WTC11 (cell line): Measurements from ENCODE around the gene F13A1. TPM values are rescaled to one million over a fixed set of nuclear protein-coding genes. Genes with fewer than 3 reads are reported as not detected.

Source experiments
- ATAC-seq: fragments of 200-7000 bp; cut with Tn5 transposase; 2 replicates; pipeline ENCODE4 v1.10.0; 2021; ENCODE audit warnings: mild to moderate bottlenecking, moderate library complexity
- CTCF ChIA-PET: fragments of 300-600 bp; sonication (Branson Sonifier 250); formaldehyde crosslinking; loops from one replicate; lab custom pipeline; 2021; ENCODE audit warnings: antibody characterized with exemption; lab: Charles Lee
- POLR2A ChIA-PET: fragments of 350-600 bp; sonication (Branson Sonifier 250); formaldehyde crosslinking; loops from one replicate; lab custom pipeline; 2021; ENCODE audit warnings: antibody characterized with exemption; lab: Charles Lee
- DNase-seq: peaks from one replicate; pipeline ENCODE4 v3.0.0; 2021; ENCODE audit warnings: low spot score
- H3K27ac Mint-ChIP-seq: 2 replicates; pipeline ENCODE4 v1.8.0; 2021; ENCODE audit warnings: mixed read lengths
- H3K27me3 Mint-ChIP-seq: 2 replicates; pipeline ENCODE4 v1.8.0; 2021; ENCODE audit warnings: low read depth, mild to moderate bottlenecking, moderate library complexity, mixed read lengths
- H3K36me3 Mint-ChIP-seq: 2 replicates; pipeline ENCODE4 v1.8.0; 2021; ENCODE audit warnings: mixed read lengths
- H3K4me1 Mint-ChIP-seq: 2 replicates; pipeline ENCODE4 v1.8.0; 2022; ENCODE audit warnings: mixed read lengths
- H3K4me3 Mint-ChIP-seq: 2 replicates; pipeline ENCODE4 v1.8.0; 2021; ENCODE audit warnings: mild to moderate bottlenecking, moderate library complexity, mixed read lengths
- H3K9me3 Mint-ChIP-seq: 2 replicates; pipeline ENCODE4 v1.8.0; 2021; ENCODE audit warnings: mixed read lengths
- GABPB1 ChIP-seq: sonication (generic); formaldehyde crosslinking; IDR thresholded peaks from 2 replicates; pipeline ENCODE4 v1.8.1; 2023; ENCODE audit warnings: mild to moderate bottlenecking, missing genetic modification reagents
- MXD4 ChIP-seq: fragments of 250-450 bp; sonication (Bioruptor Pico); IDR thresholded peaks from 2 replicates; pipeline ENCODE4 v1.8.0; 2021; ENCODE audit warnings: mild to moderate bottlenecking, moderate library complexity, borderline replicate concordance
- MYBL2 ChIP-seq: sonication (generic); formaldehyde crosslinking; IDR thresholded peaks from 2 replicates; pipeline ENCODE4 v1.8.1; 2023; ENCODE audit warnings: mild to moderate bottlenecking, moderate library complexity, missing genetic modification reagents
- NFATC4 ChIP-seq: fragments of 250-450 bp; sonication (Bioruptor Pico); IDR thresholded peaks from 2 replicates; pipeline ENCODE4 v1.9.0; 2021; ENCODE audit warnings: mild to moderate bottlenecking
- NFYB ChIP-seq: sonication (generic); formaldehyde crosslinking; conservative IDR thresholded peaks from 2 replicates; pipeline ENCODE4 v1.8.0; 2022; ENCODE audit warnings: low read depth, missing genetic modification reagents
- SMAD4 ChIP-seq: sonication (generic); formaldehyde crosslinking; IDR thresholded peaks from 2 replicates; pipeline ENCODE4 v1.8.0; 2022; ENCODE audit warnings: mild to moderate bottlenecking, missing genetic modification reagents
- SOX15 ChIP-seq: fragments of 250-450 bp; sonication (Bioruptor Pico); IDR thresholded peaks from 2 replicates; pipeline ENCODE4 v1.9.0; 2021; ENCODE audit warnings: mild to moderate bottlenecking
- ZNF396 ChIP-seq: fragments of 250-450 bp; sonication (Bioruptor Pico); IDR thresholded peaks from 2 replicates; pipeline ENCODE4 v1.8.0; 2021; ENCODE audit warnings: mild to moderate bottlenecking, moderate library complexity, borderline replicate concordance
- ZNF423 ChIP-seq: fragments of 250-450 bp; sonication (Bioruptor Pico); IDR thresholded peaks from 2 replicates; pipeline ENCODE4 v2.1.2; 2022; ENCODE audit warnings: mild to moderate bottlenecking, moderate library complexity
- total RNA-seq: library from RNA; stranded (reverse); gene quantifications from 3 replicates; pipeline ENCODE4 v1.2.3, GENCODE V29; 2021
- TF ChIP-seq, protein P1 (sequence below): sonication (generic); formaldehyde crosslinking; IDR thresholded peaks from 2 replicates; pipeline ENCODE4 v1.8.1; 2022; ENCODE audit warnings: mild to moderate bottlenecking, missing genetic modification reagents, moderate library complexity, borderline replicate concordance
- TF ChIP-seq, protein P2 (sequence below): sonication (generic); formaldehyde crosslinking; IDR thresholded peaks from 2 replicates; pipeline ENCODE4 v1.8.0; 2022; ENCODE audit warnings: mild to moderate bottlenecking, missing genetic modification reagents
- TF ChIP-seq, protein P3 (sequence below): sonication (generic); formaldehyde crosslinking; IDR thresholded peaks from 2 replicates; pipeline ENCODE4 v1.8.1; 2023; ENCODE audit warnings: mild to moderate bottlenecking, missing genetic modification reagents, moderate library complexity
- TF ChIP-seq, protein P4 (sequence below): sonication (generic); formaldehyde crosslinking; IDR thresholded peaks from 2 replicates; pipeline ENCODE4 v1.8.0; 2022; ENCODE audit warnings: mild to moderate bottlenecking, missing genetic modification reagents
- TF ChIP-seq, protein P5 (sequence below): sonication (generic); formaldehyde crosslinking; IDR thresholded peaks from 2 replicates; pipeline ENCODE4 v1.8.0; 2022; ENCODE audit warnings: mild to moderate bottlenecking, missing genetic modification reagents
- TF ChIP-seq, protein P6 (sequence below): sonication (generic); formaldehyde crosslinking; IDR thresholded peaks from 2 replicates; pipeline ENCODE4 v1.8.0; 2022; ENCODE audit warnings: missing genetic modification reagents
- TF ChIP-seq, protein P7 (sequence below): fragments of 250-450 bp; sonication (Bioruptor Pico); IDR thresholded peaks from 2 replicates; pipeline ENCODE4 v1.9.0; 2021; ENCODE audit warnings: moderate library complexity, mild to moderate bottlenecking, inconsistent platforms, borderline replicate concordance
- TF ChIP-seq, protein P8 (sequence below): sonication (generic); formaldehyde crosslinking; IDR thresholded peaks from 2 replicates; pipeline ENCODE4 v1.8.0; 2023; ENCODE audit warnings: missing genetic modification reagents, mild to moderate bottlenecking, borderline replicate concordance

The F13A1 gene
- total RNA-seq, 1 experiment from 2014 or later: 1.0 TPM

DNA sequence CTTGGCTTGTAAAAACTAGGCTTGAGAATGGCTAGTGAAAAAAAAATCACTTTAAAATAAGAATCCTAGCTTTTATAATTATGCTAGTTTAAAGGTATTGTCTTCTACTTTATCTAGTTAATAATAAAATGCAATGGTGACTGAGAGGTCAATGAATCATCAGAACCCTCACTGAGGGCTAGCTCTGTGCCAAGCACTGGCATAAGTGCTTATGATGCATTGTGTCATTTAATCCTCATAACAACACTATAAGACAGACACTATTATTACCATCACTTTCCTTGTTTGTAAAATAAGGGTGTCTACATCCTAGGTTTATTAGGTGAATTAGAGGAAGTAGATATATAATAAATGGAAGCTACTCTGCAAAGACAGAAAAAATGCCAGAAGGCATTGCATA lies 144.3 kb downstream of the F13A1 start:
- Mint-ChIP-seq H3K36me3 (no peaks in the 10 kb centered on the region), H3K9me3 (no peaks in the 10 kb centered on the region; the same call in 1 of the 2 replicates), H3K4me1 (peaks cover 12% of the 10 kb centered on the region), H3K4me3 (no peak overlapping the region), H3K27ac (no peak overlapping the region), H3K27me3 (no peaks in the 10 kb centered on the region)
- DNase-seq (no peak), ATAC-seq (no peak)
- ChIA-PET POLR2A (no interaction called here), CTCF (interaction anchor here (0.9 kb wide), 1 partner anchor 44 kb away, joined by 3 read pairs; no protein-coding TSS in a partner anchor)
- TF ChIP-seq ZNF396 (CRISPR knock-in tag): no peak
- TF ChIP-seq, protein P1, sequence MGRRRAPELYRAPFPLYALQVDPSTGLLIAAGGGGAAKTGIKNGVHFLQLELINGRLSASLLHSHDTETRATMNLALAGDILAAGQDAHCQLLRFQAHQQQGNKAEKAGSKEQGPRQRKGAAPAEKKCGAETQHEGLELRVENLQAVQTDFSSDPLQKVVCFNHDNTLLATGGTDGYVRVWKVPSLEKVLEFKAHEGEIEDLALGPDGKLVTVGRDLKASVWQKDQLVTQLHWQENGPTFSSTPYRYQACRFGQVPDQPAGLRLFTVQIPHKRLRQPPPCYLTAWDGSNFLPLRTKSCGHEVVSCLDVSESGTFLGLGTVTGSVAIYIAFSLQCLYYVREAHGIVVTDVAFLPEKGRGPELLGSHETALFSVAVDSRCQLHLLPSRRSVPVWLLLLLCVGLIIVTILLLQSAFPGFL (CRISPR knock-in tag): no peak
- TF ChIP-seq MXD4 (CRISPR knock-in tag): no peak
- TF ChIP-seq, protein P2, sequence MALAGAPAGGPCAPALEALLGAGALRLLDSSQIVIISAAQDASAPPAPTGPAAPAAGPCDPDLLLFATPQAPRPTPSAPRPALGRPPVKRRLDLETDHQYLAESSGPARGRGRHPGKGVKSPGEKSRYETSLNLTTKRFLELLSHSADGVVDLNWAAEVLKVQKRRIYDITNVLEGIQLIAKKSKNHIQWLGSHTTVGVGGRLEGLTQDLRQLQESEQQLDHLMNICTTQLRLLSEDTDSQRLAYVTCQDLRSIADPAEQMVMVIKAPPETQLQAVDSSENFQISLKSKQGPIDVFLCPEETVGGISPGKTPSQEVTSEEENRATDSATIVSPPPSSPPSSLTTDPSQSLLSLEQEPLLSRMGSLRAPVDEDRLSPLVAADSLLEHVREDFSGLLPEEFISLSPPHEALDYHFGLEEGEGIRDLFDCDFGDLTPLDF: no peak
- no peak for TF ChIP-seq GABPB1
- TF ChIP-seq, protein P3, sequence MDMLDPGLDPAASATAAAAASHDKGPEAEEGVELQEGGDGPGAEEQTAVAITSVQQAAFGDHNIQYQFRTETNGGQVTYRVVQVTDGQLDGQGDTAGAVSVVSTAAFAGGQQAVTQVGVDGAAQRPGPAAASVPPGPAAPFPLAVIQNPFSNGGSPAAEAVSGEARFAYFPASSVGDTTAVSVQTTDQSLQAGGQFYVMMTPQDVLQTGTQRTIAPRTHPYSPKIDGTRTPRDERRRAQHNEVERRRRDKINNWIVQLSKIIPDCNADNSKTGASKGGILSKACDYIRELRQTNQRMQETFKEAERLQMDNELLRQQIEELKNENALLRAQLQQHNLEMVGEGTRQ (CRISPR knock-in tag): no peak
- TF ChIP-seq, protein P4, sequence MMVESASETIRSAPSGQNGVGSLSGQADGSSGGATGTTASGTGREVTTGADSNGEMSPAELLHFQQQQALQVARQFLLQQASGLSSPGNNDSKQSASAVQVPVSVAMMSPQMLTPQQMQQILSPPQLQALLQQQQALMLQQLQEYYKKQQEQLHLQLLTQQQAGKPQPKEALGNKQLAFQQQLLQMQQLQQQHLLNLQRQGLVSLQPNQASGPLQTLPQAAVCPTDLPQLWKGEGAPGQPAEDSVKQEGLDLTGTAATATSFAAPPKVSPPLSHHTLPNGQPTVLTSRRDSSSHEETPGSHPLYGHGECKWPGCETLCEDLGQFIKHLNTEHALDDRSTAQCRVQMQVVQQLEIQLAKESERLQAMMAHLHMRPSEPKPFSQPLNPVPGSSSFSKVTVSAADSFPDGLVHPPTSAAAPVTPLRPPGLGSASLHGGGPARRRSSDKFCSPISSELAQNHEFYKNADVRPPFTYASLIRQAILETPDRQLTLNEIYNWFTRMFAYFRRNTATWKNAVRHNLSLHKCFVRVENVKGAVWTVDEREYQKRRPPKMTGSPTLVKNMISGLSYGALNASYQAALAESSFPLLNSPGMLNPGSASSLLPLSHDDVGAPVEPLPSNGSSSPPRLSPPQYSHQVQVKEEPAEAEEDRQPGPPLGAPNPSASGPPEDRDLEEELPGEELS: no peak
- TF ChIP-seq, protein P5, sequence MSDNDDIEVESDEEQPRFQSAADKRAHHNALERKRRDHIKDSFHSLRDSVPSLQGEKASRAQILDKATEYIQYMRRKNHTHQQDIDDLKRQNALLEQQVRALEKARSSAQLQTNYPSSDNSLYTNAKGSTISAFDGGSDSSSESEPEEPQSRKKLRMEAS (CRISPR knock-in tag): no peak

DNA sequence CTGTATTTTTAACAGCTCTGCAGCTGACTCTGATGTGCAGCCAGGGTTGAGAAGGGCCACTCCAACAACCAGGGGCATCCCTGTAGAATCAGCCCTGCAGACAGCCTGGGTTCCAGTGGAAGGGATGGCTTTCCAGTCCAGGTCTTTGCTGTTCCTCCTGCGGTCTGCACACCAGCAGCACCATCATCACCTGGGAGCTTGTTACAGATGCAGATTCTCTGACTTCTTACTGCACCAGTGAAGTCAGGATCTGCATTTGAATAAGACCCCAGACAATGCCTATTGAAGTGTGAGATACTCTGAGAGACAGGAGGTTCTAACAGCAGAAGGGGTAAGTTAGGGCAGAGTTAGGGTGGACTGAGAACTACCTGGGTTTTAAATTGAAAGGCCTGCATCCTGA lies 151.3 kb downstream of the F13A1 start:
- CTCF ChIA-PET: interaction anchor here (1.2 to 1.7 kb wide), 3 partner anchors 24 to 378 kb away, joined by 3 to 5 read pairs (median 4); no protein-coding TSS in a partner anchor
- TF ChIP-seq, protein P6, sequence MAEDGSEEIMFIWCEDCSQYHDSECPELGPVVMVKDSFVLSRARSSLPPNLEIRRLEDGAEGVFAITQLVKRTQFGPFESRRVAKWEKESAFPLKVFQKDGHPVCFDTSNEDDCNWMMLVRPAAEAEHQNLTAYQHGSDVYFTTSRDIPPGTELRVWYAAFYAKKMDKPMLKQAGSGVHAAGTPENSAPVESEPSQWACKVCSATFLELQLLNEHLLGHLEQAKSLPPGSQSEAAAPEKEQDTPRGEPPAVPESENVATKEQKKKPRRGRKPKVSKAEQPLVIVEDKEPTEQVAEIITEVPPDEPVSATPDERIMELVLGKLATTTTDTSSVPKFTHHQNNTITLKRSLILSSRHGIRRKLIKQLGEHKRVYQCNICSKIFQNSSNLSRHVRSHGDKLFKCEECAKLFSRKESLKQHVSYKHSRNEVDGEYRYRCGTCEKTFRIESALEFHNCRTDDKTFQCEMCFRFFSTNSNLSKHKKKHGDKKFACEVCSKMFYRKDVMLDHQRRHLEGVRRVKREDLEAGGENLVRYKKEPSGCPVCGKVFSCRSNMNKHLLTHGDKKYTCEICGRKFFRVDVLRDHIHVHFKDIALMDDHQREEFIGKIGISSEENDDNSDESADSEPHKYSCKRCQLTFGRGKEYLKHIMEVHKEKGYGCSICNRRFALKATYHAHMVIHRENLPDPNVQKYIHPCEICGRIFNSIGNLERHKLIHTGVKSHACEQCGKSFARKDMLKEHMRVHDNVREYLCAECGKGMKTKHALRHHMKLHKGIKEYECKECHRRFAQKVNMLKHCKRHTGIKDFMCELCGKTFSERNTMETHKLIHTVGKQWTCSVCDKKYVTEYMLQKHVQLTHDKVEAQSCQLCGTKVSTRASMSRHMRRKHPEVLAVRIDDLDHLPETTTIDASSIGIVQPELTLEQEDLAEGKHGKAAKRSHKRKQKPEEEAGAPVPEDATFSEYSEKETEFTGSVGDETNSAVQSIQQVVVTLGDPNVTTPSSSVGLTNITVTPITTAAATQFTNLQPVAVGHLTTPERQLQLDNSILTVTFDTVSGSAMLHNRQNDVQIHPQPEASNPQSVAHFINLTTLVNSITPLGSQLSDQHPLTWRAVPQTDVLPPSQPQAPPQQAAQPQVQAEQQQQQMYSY (CRISPR knock-in tag): peak; percentile 96
- no peak for TF ChIP-seq NFATC4
- Mint-ChIP-seq H3K27me3 (peaks cover 8% of the 10 kb centered on the region; the same call in 1 of the 2 replicates), H3K9me3 (no peaks in the 10 kb centered on the region), H3K4me1 (peaks cover 13% of the 10 kb centered on the region), H3K4me3 (no peak overlapping the region), H3K36me3 (no peaks in the 10 kb centered on the region), H3K27ac (no peak overlapping the region)
- peak; percentile 94 for ATAC-seq
- POLR2A ChIA-PET: no interaction called here
- no peak for DNase-seq

DNA sequence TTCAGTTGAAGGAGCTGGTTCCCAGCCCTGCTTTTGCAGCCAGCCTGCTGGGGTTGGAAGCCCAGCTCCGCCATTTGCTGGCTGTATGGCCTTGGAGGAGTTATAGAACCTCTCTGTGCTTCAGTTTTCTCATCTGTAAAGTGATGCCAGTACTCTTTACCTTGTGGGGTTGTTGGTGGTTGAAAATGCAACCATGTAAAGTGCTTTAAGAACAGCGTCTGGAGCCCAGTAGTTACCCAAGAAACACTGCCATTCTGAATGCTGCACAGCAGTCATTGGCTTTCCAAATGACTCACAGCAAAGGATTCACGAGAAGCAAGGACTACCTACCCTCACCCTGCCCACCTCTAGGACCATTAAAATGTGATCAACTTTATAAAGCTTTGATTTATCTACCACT lies 154.4 kb downstream of the F13A1 start:
- Mint-ChIP-seq H3K4me1 (peaks cover 13% of the 10 kb centered on the region), H3K27me3 (peaks cover 13% of the 10 kb centered on the region; the same call in 1 of the 2 replicates), H3K4me3 (no peak overlapping the region), H3K9me3 (no peaks in the 10 kb centered on the region), H3K27ac (no peak overlapping the region), H3K36me3 (no peaks in the 10 kb centered on the region)
- ATAC-seq (no peak), DNase-seq (no peak)
- ChIA-PET CTCF (interaction anchor here (1.1 kb wide), 1 partner anchor 20 kb away, joined by 3 read pairs; no protein-coding TSS in a partner anchor), POLR2A (no interaction called here)
- TF ChIP-seq, protein P7, sequence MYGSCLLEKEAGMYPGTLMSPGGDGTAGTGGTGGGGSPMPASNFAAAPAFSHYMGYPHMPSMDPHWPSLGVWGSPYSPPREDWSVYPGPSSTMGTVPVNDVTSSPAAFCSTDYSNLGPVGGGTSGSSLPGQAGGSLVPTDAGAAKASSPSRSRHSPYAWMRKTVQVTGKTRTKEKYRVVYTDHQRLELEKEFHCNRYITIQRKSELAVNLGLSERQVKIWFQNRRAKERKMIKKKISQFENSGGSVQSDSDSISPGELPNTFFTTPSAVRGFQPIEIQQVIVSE (CRISPR knock-in tag): no peak
- TF ChIP-seq NFYB (CRISPR knock-in tag) (no peak), MYBL2 (CRISPR knock-in tag) (no peak), SMAD4 (CRISPR knock-in tag) (no peak), SOX15 (CRISPR knock-in tag) (no peak), ZNF423 (no peak)
- TF ChIP-seq, protein P8, sequence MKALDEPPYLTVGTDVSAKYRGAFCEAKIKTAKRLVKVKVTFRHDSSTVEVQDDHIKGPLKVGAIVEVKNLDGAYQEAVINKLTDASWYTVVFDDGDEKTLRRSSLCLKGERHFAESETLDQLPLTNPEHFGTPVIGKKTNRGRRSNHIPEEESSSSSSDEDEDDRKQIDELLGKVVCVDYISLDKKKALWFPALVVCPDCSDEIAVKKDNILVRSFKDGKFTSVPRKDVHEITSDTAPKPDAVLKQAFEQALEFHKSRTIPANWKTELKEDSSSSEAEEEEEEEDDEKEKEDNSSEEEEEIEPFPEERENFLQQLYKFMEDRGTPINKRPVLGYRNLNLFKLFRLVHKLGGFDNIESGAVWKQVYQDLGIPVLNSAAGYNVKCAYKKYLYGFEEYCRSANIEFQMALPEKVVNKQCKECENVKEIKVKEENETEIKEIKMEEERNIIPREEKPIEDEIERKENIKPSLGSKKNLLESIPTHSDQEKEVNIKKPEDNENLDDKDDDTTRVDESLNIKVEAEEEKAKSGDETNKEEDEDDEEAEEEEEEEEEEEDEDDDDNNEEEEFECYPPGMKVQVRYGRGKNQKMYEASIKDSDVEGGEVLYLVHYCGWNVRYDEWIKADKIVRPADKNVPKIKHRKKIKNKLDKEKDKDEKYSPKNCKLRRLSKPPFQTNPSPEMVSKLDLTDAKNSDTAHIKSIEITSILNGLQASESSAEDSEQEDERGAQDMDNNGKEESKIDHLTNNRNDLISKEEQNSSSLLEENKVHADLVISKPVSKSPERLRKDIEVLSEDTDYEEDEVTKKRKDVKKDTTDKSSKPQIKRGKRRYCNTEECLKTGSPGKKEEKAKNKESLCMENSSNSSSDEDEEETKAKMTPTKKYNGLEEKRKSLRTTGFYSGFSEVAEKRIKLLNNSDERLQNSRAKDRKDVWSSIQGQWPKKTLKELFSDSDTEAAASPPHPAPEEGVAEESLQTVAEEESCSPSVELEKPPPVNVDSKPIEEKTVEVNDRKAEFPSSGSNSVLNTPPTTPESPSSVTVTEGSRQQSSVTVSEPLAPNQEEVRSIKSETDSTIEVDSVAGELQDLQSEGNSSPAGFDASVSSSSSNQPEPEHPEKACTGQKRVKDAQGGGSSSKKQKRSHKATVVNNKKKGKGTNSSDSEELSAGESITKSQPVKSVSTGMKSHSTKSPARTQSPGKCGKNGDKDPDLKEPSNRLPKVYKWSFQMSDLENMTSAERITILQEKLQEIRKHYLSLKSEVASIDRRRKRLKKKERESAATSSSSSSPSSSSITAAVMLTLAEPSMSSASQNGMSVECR (CRISPR knock-in tag): no peak
